ENCODE data around the gene OTP.

OTP gene

GRCh38 chr5:77644371-77645157 is 6.1 kb upstream of the OTP start:
- ChIA-PET POLR2A (no interaction called here), CTCF (no interaction called here)

GRCh38 chr5:77643654-77644370 is 5.3 kb upstream of the OTP start:
- CTCF ChIA-PET, result no interaction called here
- TF ChIP-seq SUZ12 (IDR thresholded peaks at IDR 0.05), result no peak
- POLR2A ChIA-PET, result no interaction called here
- no peak for DNase-seq (ENCODE audit: extremely low spot score)

More at GRCh38 chr5:77644371-77645157, 6.1 kb upstream of the OTP start:
- no peak for TF ChIP-seq NFRKB (IDR thresholded peaks at IDR 0.05)
- no peak for TF ChIP-seq L3MBTL2 (conservative IDR thresholded peaks at IDR 0.05)
- TF ChIP-seq ELF4 (IDR thresholded peaks at IDR 0.05), result no peak
- no peak for TF ChIP-seq ARNT (IDR thresholded peaks at IDR 0.05)
- TF ChIP-seq FOXM1 (IDR thresholded peaks at IDR 0.05; ENCODE audit: borderline replicate concordance), result no peak
- TF ChIP-seq SUZ12 (IDR thresholded peaks at IDR 0.05), result no peak
- no peak for TF ChIP-seq BHLHE40 (IDR thresholded peaks at IDR 0.05; ENCODE audit: borderline replicate concordance)
- TF ChIP-seq ZNF384 (IDR thresholded peaks at IDR 0.05), result no peak
- no peak for TF ChIP-seq FOXK2 (IDR thresholded peaks at IDR 0.05)
- no peak for TF ChIP-seq HDGF (IDR thresholded peaks at IDR 0.05; ENCODE audit: borderline replicate concordance)
- TF ChIP-seq TARDBP (IDR thresholded peaks at IDR 0.05), result no peak
- no peak for TF ChIP-seq PKNOX1 (IDR thresholded peaks at IDR 0.05)
- TF ChIP-seq SP1 (IDR thresholded peaks at IDR 0.05), result no peak
- TF ChIP-seq LEF1 (IDR thresholded peaks at IDR 0.05; ENCODE audit: borderline replicate concordance), result no peak
- no peak for TF ChIP-seq FOXA1 (IDR thresholded peaks at IDR 0.05)
- no peak for TF ChIP-seq CTBP1 (IDR thresholded peaks at IDR 0.05; ENCODE audit: borderline replicate concordance)
- DNase-seq (ENCODE audit: extremely low spot score), result peak; percentile 25

- DNase-seq (ENCODE audit: extremely low spot score), result no peak
- TF ChIP-seq PKNOX1 (IDR thresholded peaks at IDR 0.05), result no peak
- TF ChIP-seq FOXK2 (IDR thresholded peaks at IDR 0.05), result no peak
- no peak for TF ChIP-seq ELF4 (IDR thresholded peaks at IDR 0.05)
- TF ChIP-seq FOXM1 (IDR thresholded peaks at IDR 0.05; ENCODE audit: borderline replicate concordance), result no peak
- TF ChIP-seq LEF1 (IDR thresholded peaks at IDR 0.05; ENCODE audit: borderline replicate concordance), result no peak
- no peak for TF ChIP-seq HDGF (IDR thresholded peaks at IDR 0.05; ENCODE audit: borderline replicate concordance)
- no peak for TF ChIP-seq SP1 (IDR thresholded peaks at IDR 0.05)
- no peak for TF ChIP-seq BHLHE40 (IDR thresholded peaks at IDR 0.05; ENCODE audit: borderline replicate concordance)
- TF ChIP-seq FOXA1 (IDR thresholded peaks at IDR 0.05), result no peak
- TF ChIP-seq SUZ12 (IDR thresholded peaks at IDR 0.05), result no peak
- TF ChIP-seq L3MBTL2 (conservative IDR thresholded peaks at IDR 0.05), result no peak
- TF ChIP-seq ZNF384 (IDR thresholded peaks at IDR 0.05), result no peak
- TF ChIP-seq ARNT (IDR thresholded peaks at IDR 0.05), result no peak
- no peak for TF ChIP-seq TARDBP (IDR thresholded peaks at IDR 0.05)
- TF ChIP-seq NFRKB (IDR thresholded peaks at IDR 0.05), result no peak
- no peak for TF ChIP-seq CTBP1 (IDR thresholded peaks at IDR 0.05; ENCODE audit: borderline replicate concordance)
- ChIA-PET CTCF (no interaction called here), POLR2A (no interaction called here)
These were observed 4.5 kb upstream of the OTP start for GRCh38 chr5:77642738-77643653.

- CTCF ChIA-PET, result no interaction called here
- POLR2A ChIA-PET, result no interaction called here
- no peak for TF ChIP-seq ZNF384 (IDR thresholded peaks at IDR 0.05)
- TF ChIP-seq FOXA1 (IDR thresholded peaks at IDR 0.05), result no peak
- TF ChIP-seq FOXM1 (IDR thresholded peaks at IDR 0.05; ENCODE audit: borderline replicate concordance), result no peak
- no peak for TF ChIP-seq TARDBP (IDR thresholded peaks at IDR 0.05)
- DNase-seq (ENCODE audit: extremely low spot score), result no peak
These were observed 3.6 kb upstream of the OTP start for GRCh38 chr5:77641963-77642737.

- ChIA-PET CTCF (no interaction called here), POLR2A (interaction anchor here (1.3 kb wide), 1 partner anchor 11 kb away, joined by 4 read pairs; no protein-coding TSS in a partner anchor)
- TF ChIP-seq FOXM1 (IDR thresholded peaks at IDR 0.05; ENCODE audit: borderline replicate concordance), result no peak
- TF ChIP-seq ZNF384 (IDR thresholded peaks at IDR 0.05), result no peak
- TF ChIP-seq TARDBP (IDR thresholded peaks at IDR 0.05), result no peak
- TF ChIP-seq ELF4 (IDR thresholded peaks at IDR 0.05), result no peak
- TF ChIP-seq CTBP1 (IDR thresholded peaks at IDR 0.05; ENCODE audit: borderline replicate concordance), result no peak
- no peak for TF ChIP-seq FOXA1 (IDR thresholded peaks at IDR 0.05)
- no peak for TF ChIP-seq NFRKB (IDR thresholded peaks at IDR 0.05)
- TF ChIP-seq BHLHE40 (IDR thresholded peaks at IDR 0.05; ENCODE audit: borderline replicate concordance), result no peak
- no peak for DNase-seq (ENCODE audit: extremely low spot score)
These were observed 3.0 kb upstream of the OTP start for GRCh38 chr5:77641397-77641943.
